Measurements from ENCODE around the gene SLC6A13.

DNA sequence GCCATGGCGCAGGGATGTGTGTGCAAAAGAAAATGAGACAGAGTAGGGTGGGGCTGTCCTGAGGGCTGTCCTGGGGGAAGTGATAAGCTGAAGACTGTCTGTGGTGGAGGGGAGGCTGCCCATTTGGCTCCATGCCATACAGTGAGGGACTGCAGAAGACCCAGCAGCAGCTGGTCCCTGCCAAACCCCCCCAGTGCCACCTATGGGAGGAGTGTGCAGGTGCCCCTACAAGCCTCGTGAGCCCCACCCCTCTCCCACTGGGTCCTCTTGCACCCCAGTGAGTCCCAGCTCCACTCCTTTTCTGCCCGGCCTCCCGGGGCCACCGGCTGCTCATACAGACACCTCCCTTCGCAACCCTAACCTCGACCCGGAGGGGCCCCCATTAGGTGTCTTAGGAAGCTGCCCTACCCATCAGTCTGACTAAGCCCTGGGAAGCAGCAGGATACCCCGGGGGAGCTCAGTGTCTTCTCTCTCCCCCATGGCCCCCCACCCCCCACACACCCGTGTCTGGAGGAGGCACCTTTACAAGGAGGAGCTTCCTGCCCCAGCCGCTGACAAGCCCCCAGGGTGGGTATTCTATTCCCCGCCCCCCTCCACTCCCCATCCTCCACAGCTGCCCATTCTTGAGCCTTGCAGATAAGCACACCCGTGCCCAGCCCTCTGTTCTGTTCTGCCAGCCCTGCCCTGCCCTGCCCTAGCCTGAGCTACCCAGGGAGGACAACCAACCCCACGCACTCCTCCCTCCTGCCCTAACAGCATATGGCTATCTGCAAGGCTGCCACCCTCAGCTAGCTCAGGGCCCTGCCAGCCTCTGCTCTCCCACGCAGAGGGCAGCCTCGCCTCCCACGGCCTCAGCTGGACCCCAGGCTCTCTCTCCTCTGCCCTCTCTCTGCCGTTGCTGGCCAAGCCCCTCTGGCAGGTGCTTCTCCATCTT, 90.6 kb downstream of the SLC6A13 start:
- TF ChIP-seq EZH2 (IDR thresholded peaks at IDR 0.05; ENCODE audit: low read depth, low read length, severe bottlenecking), result no peak
- no peak for TF ChIP-seq CREB1 (IDR thresholded peaks at IDR 0.05)
- no peak for TF ChIP-seq USF2 (IDR thresholded peaks at IDR 0.05; ENCODE audit: low read length)
- TF ChIP-seq, protein P1, sequence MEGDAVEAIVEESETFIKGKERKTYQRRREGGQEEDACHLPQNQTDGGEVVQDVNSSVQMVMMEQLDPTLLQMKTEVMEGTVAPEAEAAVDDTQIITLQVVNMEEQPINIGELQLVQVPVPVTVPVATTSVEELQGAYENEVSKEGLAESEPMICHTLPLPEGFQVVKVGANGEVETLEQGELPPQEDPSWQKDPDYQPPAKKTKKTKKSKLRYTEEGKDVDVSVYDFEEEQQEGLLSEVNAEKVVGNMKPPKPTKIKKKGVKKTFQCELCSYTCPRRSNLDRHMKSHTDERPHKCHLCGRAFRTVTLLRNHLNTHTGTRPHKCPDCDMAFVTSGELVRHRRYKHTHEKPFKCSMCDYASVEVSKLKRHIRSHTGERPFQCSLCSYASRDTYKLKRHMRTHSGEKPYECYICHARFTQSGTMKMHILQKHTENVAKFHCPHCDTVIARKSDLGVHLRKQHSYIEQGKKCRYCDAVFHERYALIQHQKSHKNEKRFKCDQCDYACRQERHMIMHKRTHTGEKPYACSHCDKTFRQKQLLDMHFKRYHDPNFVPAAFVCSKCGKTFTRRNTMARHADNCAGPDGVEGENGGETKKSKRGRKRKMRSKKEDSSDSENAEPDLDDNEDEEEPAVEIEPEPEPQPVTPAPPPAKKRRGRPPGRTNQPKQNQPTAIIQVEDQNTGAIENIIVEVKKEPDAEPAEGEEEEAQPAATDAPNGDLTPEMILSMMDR (IDR thresholded peaks at IDR 0.05; ENCODE audit: control extremely low read depth in 1 of 3, insufficient read depth in 1 of 3, low read depth in 1 of 3, low read length in 3 of 3), result no peak
- no peak for TF ChIP-seq POLR2AphosphoS5 (IDR thresholded peaks at IDR 0.05; ENCODE audit: low read depth, low read length)
- no peak for TF ChIP-seq POLR2A (IDR thresholded peaks at IDR 0.05; ENCODE audit: control extremely low read depth in 1 of 2, low read depth in 2 of 2, low read length in 2 of 2)
- TF ChIP-seq TAF7 (optimal IDR thresholded peaks at IDR 0.05; ENCODE audit: borderline replicate concordance, low read depth, low read length), result no peak
- no peak for TF ChIP-seq SP2 (IDR thresholded peaks at IDR 0.05; ENCODE audit: low read length)
- TF ChIP-seq BCL11A (IDR thresholded peaks at IDR 0.05; ENCODE audit: low read depth in 2 of 2, low read length in 2 of 2), result no peak
- TF ChIP-seq GABPA (IDR thresholded peaks at IDR 0.05; ENCODE audit: borderline replicate concordance, insufficient read depth, low read length), result no peak
- TF ChIP-seq JUN (IDR thresholded peaks at IDR 0.05; ENCODE audit: low read depth, low read length), result no peak
- TF ChIP-seq, protein P2, sequence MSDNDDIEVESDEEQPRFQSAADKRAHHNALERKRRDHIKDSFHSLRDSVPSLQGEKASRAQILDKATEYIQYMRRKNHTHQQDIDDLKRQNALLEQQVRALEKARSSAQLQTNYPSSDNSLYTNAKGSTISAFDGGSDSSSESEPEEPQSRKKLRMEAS (IDR thresholded peaks at IDR 0.05), result no peak
